Fibroblast of peridontal ligament (primary cell): ENCODE measurements around the gene ESF1.

Experiments used
- DNase-seq: peaks from one replicate; pipeline ENCODE4 v3.0.0-alpha.2; 2010; ENCODE audit errors: extremely low read depth

ESF1 gene

DNA sequence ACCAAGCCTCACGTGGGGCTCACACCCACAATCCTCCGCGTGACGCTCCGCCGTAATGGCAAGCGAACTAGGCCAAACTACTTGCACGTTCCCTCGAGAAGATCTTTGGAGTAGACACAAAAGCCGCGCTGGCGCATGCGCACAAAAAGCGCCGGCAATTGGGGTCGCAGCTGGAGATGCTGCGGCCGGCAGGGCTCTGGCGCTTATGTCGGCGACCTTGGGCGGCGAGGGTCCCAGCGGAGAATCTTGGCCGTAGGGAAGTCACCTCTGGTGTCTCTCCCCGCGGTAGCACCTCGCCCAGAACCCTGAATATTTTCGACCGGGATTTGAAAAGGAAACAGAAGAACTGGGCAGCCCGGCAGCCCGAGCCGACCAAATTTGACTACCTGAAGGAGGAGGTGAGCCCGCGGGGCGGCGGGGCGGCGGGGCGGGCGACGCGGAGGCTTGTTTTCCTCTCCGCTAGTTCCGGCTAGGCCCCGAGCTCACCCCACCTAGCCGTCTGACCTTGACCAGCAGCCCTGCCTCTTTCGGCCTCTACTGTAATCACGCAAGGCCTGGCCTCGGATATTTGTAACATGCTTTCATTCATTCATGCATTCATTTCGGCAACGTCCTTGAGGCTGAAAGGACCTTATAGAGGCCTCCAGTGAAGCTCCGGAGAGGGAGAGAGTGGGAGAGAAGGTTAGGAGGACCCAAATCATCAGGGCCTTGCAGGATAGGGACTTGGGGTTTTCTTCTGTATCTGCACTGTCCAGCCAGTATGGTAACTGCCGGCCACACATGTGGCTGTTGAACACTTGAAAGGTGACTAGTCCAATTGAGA, at the start of gene ESF1, which contains the start of gene NDUFAF5:
Gene ESF1 (minus strand): TSS at position 27 of the 823 bp plus-strand sequence. CDS start 1,779 bp downstream, outside the sequence.
Gene NDUFAF5 (plus strand): TSS at position 136 of the 823 bp plus-strand sequence. CDS start 41 bp downstream, at position 177.
- DNase-seq: peak; percentile 97

- DNase-seq: no peak
These were observed 46.8 kb upstream of the ESF1 start for GRCh38 chr20:13831476-13831875.

DNA sequence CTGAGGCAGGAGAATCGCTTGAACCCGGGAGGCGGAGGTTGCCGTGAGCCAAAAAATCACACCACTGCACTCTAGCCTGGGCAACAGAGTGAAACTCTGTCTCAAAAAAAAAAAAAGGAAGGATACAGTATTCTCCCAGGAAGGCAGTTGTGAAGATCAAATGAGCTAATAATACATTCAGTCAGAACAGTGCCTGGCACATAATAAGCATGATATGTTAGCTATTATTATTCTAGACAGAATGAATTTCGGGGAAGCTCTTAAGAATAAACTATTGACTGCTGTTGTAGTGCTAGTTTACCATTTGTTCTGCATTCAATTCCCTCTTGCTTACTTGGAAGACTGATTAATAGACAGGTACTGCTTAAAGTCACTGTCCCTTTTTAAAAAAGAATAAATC, 40.7 kb upstream of the ESF1 start:
- DNase-seq: no peak

DNA sequence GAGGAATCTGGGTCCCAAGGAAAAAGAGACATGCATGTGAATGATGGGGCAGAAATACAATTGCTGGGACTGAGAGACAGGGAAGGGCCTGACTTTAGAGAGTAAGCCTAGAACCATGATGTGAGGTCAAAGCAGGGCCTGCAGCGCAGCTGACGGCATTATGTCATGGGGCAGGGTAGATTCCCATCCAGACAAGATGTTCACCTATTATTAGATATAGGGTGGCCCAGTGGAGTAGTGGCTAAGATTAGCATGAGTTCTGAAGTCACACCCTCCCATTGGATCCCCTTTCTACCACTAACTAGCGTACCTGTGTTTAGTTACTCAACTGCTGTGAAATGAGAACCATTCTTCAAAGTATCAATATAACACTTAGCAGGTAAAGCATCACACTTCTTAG, 39.7 kb upstream of the ESF1 start:
- no peak for DNase-seq

- no peak for DNase-seq
These were observed 37.7 kb upstream of the ESF1 start for GRCh38 chr20:13822459-13822858.

GRCh38 chr20:13821876-13822275, 37.2 kb upstream of the ESF1 start:
- DNase-seq: no peak

DNA sequence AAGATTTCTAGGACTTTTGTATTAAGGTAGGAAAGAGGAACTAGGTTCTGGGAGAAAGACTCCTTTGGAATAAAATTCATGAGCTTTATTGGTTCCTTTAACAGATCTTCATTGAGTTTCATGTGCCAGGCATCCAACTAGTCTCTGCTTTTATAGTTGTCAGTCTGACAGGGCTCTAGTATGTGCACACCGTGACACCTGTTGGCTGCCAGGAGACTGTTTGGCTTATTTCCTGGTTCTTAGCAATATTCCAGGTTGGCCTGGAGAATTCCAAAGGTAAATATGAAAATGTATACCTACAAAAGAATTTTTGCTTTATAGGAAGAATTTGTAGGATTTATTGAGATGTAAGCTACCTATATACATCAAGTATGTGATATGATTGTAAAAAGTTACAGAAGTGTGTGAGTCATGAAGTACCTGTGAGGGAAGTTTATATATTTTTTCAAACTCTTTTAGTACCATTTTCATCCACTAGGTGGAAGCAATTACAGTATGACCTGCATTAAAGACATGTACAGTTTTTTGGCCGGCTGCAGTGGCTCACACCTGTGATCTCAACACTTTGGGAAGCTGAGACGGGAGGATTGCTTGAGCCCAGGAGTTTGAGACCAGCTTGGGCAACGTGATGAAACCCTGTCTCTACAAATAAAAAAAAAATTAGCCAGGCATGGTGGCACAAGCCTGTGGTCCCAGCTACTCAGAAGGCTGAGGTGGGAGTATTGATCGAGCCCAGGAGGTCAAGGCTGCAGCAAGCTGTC, 35.3 kb upstream of the ESF1 start:
- peak; percentile 64 for DNase-seq

DNA sequence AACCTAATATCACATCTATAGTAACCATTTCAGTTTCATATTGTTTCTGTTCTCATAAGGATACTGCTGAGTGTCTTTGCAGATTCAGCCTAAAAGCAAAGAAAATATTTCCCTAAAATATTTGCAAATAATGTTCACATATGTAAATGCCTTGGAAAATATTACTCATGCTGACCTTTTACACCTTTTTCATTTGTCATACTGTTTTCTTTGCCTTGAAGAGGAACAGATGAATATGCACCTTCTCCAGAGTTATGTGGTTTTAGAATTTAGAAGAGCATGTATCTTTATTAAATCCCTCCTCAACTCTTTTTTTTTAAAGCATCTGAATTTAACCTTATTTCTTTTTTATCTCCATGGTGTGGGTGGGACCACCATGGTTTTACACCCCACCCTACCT, 32.6 kb upstream of the ESF1 start:
- DNase-seq: no peak

DNA sequence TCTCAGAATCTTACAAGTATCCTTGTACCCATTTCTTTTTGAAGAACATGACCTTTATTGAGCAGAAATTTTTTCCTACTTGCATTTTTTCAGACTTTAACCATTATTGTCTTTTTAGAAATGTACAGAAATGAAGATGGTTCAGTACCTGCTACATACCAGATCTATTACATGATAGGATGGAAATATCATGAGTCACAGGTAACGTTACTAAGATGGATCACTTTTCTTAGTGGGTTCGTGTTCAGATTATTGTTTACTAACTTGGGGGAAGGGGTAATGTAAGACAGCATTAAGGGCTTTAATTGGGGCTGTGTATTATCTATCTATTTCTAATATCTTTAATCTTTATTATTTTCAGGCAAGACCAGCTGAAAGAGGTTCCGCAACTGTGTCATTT, 32.0 kb upstream of the ESF1 start:
- DNase-seq: no peak

- DNase-seq: no peak
These were observed 30.0 kb upstream of the ESF1 start for GRCh38 chr20:13814672-13815071.

- no peak for DNase-seq
These were observed 29.2 kb upstream of the ESF1 start for GRCh38 chr20:13813910-13814309.

GRCh38 chr20:13810446-13810845, 25.7 kb upstream of the ESF1 start:
- no peak for DNase-seq

- DNase-seq: no peak
These were observed 25.1 kb upstream of the ESF1 start for GRCh38 chr20:13809855-13810254.

- DNase-seq: no peak
These were observed 24.7 kb upstream of the ESF1 start for GRCh38 chr20:13809373-13809772.

GRCh38 chr20:13800728-13801134, 16.0 kb upstream of the ESF1 start:
- peak; percentile 95 for DNase-seq

GRCh38 chr20:13799974-13800373, 15.3 kb upstream of the ESF1 start:
- no peak for DNase-seq

GRCh38 chr20:13799040-13799439, 14.3 kb upstream of the ESF1 start:
- DNase-seq: no peak

- no peak for DNase-seq
These were observed 9.9 kb upstream of the ESF1 start for GRCh38 chr20:13794667-13795066.

DNA sequence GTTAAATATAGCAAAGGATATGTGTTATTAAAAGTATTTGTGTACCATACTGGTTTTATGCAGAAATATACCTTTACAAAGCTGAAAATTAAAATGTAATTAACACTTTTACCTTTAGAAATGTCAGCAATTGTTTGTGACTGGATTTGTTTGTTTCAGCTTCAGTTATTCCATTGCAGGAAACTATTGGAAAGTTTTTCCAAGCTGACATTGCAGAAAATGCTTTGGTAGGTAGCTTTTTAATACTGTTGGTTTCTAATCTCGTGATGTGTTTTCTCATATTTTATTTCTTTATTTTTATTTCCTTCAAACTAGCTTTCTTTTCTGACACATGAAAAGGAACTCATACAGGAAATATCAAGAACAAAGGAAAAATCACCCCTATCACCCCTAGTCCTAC, 8.3 kb upstream of the ESF1 start:
- DNase-seq: no peak

DNA sequence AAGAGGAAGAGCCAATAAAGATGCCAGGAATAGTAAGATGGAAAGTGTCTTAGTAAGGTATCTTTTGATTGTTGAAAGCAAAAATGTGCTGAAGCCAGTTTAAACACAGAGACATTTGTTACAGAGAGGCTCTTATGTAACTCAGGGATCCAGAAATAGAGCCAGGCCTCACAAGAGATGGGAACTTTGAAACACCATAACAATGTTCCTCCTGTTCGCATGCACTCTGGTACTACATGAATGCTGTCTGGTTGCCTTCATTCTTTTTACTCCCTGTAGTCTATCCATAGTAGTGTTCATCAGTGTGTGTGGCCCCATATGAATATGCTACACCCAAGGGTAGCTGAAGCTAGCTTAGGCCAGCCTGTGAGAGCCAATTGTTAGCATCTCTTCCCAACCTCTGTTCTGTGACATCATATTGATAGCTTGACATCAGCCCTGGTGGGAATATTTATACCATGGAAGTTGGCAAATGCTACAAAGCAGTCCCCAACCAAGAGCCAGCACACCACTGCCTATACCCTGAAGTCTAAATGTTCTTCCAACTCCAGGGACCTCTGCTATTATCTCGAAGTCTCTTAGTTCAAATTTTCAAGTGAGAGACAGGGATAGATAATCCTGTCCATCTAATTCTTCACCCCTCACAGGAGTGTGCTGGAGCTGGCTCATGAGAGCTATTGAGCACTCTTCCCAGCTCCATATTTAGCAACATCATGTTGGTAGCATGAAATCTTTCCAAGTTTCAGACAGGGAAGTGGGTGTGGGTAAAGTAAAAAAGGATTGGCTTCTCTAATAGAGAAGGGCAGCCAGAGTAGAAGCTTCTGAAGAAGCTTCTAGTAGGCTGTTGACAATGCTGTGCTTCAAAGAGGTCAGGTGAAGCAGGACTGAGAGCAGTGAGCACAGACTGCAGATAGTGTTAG, 7.1 kb upstream of the ESF1 start:
- DNase-seq: no peak

GRCh38 chr20:13790708-13791107, 6.0 kb upstream of the ESF1 start:
- DNase-seq: no peak
